HCT116 (cell line): ENCODE results near the gene BTBD9.
"Not testable (repeated sequence)": the region's sequence is repeated elsewhere in the genome, so short reads cannot be mapped to it uniquely, and the experiment has no call there.

Experiments
- CEBPB ChIP-seq: IDR thresholded peaks from 2 replicates; pipeline ENCODE4 v1.6.1; 2012; ENCODE audit warnings: low read depth
- EZH2 ChIP-seq: fragments of 200-600 bp; sonication (generic); IDR thresholded peaks from 2 replicates; pipeline ENCODE4 v1.6.1; 2017; ENCODE audit warnings: antibody characterized with exemption, mixed run types
- JUND ChIP-seq: IDR thresholded peaks from 2 replicates; pipeline ENCODE4 v1.6.1; 2012
- POLR2AphosphoS5 ChIP-seq: IDR thresholded peaks from 2 replicates; pipeline ENCODE4 v1.6.1; 2011; ENCODE audit warnings: mild to moderate bottlenecking, low read depth, low read length, moderate library complexity
- SIN3A ChIP-seq: IDR thresholded peaks from 2 replicates; pipeline ENCODE4 v1.6.1; 2012; ENCODE audit warnings: low read depth
- TF ChIP-seq, protein P1 (sequence below), 3 experiments: fragments of 200-600 bp in 1 of 3; sonication (generic) in 1 of 3; IDR thresholded peaks in 2 of 3; conservative IDR thresholded peaks in 1 of 3; 2 replicates each; pipeline ENCODE4 v1.5.1; 2012 to 2017; ENCODE audit warnings: low read depth in 2 of 3, low read length in 2 of 3, antibody characterized with exemption in 1 of 3, borderline replicate concordance in 1 of 3, control low read depth in 1 of 3, mild to moderate bottlenecking in 1 of 3, mixed read lengths in 1 of 3, mixed run types in 1 of 3, moderate library complexity in 1 of 3; ENCODE audit not compliant: insufficient read depth in 1 of 3

- TF ChIP-seq, protein P1, sequence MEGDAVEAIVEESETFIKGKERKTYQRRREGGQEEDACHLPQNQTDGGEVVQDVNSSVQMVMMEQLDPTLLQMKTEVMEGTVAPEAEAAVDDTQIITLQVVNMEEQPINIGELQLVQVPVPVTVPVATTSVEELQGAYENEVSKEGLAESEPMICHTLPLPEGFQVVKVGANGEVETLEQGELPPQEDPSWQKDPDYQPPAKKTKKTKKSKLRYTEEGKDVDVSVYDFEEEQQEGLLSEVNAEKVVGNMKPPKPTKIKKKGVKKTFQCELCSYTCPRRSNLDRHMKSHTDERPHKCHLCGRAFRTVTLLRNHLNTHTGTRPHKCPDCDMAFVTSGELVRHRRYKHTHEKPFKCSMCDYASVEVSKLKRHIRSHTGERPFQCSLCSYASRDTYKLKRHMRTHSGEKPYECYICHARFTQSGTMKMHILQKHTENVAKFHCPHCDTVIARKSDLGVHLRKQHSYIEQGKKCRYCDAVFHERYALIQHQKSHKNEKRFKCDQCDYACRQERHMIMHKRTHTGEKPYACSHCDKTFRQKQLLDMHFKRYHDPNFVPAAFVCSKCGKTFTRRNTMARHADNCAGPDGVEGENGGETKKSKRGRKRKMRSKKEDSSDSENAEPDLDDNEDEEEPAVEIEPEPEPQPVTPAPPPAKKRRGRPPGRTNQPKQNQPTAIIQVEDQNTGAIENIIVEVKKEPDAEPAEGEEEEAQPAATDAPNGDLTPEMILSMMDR (IDR thresholded peaks at IDR 0.05 in 2 of 3, conservative IDR thresholded peaks at IDR 0.05 in 1 of 3; ENCODE audit: borderline replicate concordance in 1 of 3, insufficient read depth in 1 of 3, low read depth in 2 of 3, low read length in 2 of 3): not testable (repeated sequence)
- not testable (repeated sequence) for TF ChIP-seq POLR2AphosphoS5, EZH2, JUND, SIN3A, CEBPB
These were observed 213.8 kb downstream of the BTBD9 start for GRCh38 chr6:38425788-38426488.
